HG03432 (cell line): ENCODE measurements around the gene RASSF3.

ENCODE experiments used
- ATAC-seq: cut with Tn5 transposase; IDR thresholded peaks from one replicate; pipeline ENCODE4 v1.9.1; 2021; ENCODE audit warnings: mild to moderate bottlenecking, moderate library complexity; ENCODE audit not compliant: unreplicated experiment

Gene RASSF3

DNA sequence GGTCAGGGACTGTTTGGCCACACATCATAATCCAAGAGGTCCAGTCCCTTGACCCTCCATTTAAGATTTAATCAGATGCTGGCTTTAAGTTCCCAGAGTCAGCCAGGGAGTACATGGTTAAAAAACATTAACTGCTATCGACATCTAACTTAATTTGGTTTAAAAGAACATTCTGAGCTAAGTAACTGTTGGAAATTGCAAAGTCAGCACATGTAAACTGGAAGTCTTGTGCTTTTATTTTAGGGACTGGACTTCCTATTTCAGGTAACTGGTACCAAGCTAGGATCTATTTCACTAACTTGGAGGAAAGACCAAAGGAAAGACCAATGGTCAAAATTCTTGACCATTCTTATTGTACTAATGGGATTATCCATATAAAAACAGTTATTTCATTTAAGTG lies 108.4 kb downstream of the RASSF3 start:
- ATAC-seq, result no peak

DNA sequence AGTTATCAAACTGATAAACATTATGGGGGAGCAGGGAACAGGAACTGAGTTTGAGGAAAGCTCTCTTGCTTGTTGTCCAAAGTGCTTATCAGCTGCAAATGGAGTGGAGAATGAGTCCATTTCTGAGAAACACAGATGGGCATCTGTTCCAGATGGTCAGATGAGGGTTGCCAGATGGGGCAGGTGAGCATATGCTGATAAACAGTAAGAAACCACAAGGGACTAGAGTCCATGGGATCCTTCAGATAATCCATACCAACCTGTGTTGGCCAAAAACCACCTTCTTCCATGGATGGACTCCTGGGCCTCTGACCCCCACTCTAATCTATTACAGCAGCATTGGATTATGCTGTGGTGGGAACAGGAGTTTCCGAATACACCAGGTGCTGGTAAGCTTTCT lies 110.6 kb downstream of the RASSF3 start:
- ATAC-seq, result no peak

DNA sequence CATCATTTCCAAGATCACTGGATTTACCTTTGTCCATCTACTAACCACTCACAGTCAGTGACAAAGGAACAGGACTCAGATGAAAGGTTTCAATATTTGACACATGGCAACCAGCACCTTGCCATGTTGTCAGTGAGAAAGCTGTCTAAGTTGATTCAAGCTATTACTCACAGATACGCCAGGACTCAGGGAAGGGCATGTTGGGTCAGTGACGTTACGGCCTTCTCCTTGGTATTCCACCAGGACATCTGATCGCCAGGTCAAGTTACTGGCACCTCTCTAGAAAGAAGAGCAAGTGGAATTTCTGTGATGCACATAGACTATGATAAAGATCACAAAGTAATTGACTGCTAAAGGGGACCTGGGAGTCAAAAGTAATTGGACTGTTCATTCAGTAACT lies 112.5 kb downstream of the RASSF3 start:
- no peak for ATAC-seq

DNA sequence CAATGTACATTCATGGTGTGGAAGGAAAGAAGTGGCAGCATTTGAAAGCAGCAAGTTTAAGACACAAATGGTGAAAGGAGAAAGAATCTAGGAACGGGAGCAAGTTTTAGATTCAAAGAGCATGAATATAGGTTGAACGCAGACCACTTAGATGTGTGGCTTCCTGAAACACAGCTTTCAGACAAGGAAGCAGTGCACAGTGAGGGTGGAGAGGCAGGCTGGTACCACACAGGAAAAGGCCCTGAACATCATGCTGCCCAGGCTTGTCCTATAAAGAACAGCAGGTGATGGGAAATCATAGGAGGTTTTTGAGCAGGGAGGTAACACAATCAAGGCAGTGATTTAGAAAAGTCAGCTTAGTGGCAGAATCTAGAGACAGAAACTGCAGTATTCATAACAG lies 113.3 kb downstream of the RASSF3 start:
- no peak for ATAC-seq

DNA sequence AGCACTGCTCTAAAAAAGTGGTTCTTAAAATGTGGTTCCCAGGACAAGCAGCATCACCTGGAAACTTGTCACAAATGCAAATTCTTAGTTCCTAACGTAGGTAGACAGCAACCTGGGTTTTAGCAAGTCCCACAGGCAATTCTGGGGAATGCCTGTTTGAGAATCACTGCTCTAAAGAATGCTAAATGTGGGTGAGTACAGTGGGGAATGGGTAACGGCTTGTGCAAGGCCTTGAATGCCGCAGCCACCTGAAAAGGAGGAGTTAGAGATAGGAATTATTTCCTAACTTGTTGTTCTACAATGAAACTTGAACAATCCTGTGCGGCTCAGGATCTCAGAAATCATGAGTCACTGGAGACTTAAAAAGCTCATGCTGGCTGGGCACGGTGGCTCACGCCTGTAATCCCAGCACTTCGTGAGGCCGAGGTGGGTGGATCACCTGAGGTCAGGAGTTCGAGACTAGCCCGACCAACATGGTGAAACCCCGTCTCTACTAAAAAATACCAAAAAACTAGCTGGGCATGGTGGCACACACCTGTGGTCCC lies 114.0 kb downstream of the RASSF3 start:
- no peak for ATAC-seq

DNA sequence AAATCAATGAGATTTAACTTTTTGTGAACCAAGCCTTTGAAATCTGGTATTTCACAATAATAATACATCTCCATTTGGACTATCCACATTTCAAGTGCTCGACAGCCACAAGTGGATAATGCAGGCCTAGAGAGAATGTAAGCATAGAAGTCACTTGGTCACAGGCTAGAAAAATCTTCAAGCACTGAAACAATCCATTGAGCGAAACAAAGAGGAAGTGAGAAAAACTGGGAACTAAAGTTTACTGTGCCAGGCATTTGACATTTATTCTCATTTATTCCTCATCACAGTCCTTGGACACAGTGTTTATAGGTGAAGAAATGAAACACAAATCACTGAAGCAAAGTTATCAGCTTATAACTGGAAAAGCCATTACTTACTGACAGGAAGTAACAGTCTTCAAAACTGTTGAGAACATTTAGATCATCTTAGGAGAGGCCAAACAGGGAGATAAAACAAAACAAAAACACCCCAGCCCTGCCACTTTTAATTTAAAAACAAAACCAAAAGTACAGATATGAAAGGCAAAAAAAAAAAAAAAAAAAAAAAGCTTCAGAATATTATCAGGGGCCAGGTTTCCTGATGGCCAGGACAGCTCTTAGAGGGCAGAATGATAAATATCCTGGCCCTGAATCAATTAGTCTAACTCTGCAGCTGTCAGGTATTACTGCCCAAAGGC lies 119.8 kb downstream of the RASSF3 start:
- ATAC-seq, result peak; percentile 58

DNA sequence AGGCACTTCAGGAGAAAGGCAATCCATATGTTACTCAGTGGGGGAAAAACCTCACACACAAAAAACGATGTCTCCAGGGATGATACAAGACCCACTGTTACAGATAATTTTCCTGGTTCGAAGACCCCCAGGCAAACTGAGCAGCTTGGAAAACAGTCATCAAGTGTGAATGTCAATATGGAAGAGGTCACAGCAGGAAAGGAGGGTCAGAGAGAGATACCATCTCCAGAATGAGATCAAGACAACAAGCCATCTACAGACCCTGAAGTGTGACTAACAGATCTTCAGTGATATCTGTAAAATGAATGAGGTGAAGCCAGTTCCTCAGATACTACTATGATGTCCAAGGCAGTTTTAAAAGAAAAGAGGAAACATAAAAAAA lies 120.3 kb downstream of the RASSF3 start:
- peak; percentile 26 for ATAC-seq

DNA sequence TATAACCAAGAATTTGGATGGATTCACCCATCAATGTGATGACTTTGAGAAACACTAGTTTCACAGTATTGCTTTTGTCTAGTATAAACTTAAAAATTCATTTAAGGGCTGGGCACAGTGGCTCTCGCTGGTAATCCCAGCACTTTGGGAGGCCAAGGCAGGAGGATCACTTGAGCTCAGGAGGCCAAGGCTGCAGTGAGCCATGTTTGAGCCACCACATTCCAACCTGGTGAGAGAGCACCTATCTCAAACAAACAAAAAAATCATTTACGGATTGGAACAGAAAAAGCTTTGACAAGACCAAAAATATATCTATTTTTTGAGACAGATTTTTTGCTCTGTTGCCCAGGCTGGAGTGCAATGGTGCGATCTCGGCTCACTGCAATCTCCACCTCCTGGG lies 121.4 kb downstream of the RASSF3 start:
- no peak for ATAC-seq

DNA sequence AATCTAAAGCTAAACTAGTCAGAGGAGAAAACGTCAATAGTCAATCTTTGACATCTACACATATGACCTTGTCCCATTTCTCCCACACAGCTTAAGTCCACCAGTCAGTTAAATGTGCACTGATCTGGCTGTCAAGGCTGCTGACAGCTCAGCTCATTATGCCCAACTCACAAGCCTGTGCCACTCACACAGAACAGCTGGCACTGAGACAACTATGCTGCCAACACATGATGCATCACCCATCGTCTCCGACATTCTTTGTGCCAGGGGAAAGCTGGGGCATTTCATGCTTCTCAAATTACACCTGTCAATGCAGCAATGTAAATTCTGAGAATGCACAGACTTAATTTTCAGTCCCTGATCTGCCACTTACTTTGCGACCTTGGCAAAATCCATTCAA lies 123.6 kb downstream of the RASSF3 start:
- ATAC-seq, result no peak

DNA sequence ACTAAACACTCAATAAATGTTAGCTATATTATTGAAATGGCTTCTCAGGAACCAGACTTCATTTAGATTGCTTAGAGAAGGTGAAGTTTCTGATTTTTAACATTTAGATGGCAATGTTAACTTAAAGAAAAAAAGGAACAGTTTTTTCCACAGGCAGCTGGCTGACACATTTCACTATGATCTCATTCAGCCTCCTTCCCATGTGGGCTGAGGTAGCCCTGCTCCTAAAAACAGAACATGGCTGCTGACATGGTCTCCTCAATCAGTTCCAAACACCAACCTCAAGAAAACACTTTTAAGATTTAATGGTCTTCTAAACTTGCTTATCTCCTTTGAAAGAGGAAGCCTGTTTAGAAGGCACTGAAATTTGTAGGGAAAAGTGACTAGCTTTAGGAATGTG lies 125.1 kb downstream of the RASSF3 start:
- ATAC-seq, result no peak

DNA sequence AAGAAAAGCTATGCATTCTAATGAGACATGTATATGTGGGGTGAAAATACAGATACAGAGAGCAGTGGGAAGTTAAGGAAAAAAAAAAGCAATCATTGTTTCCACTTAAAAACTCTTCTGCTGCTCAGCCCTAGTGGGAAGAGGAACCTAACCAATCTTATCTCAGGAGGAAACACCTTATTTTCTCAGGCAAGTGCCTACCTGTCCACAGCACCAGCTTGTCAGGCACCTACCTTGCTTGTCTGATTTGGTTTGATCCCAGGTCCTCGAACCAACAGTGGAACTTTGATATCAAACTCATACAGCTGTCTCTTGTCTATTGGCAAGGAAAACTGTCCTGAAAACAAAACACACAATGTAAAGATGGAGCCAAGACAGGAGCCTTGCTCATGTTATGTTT lies 126.5 kb downstream of the RASSF3 start:
- no peak for ATAC-seq

DNA sequence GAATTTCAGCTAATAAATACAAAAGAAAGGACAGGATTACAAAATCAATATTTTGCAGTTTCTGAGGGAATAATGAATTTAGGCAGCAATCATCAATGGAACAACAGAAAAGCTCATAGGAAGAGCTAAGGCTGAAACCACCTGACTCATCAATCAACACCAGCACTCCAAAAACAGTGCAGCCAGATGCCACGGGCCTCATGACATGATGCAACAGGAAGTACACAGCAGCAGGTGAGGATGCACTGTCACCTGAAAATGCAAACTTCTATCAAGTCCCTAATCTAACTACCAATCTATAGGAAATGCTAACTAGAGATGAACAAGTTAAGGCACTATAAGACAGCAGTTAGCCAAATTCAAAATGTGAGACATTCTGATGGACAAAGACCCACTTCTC lies 127.2 kb downstream of the RASSF3 start:
- no peak for ATAC-seq

DNA sequence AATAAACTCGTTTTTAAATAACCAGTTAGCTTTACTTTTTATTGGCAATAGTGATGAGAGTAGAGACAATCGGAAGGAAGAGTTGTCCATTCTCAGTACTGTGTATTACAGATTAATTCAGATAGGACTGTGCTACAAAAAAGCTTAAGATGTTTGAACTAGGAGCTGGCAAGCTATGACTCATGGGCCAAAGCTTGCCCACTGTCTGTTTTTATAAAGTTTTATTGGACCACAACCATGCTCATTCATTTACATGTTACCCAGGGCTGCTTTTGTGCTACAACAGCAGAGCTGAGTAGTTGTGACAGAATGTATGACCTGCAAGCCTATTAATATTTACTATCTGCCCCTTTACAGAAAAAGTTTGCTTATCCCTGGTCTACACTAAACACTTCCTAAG lies 129.5 kb downstream of the RASSF3 start:
- no peak for ATAC-seq

DNA sequence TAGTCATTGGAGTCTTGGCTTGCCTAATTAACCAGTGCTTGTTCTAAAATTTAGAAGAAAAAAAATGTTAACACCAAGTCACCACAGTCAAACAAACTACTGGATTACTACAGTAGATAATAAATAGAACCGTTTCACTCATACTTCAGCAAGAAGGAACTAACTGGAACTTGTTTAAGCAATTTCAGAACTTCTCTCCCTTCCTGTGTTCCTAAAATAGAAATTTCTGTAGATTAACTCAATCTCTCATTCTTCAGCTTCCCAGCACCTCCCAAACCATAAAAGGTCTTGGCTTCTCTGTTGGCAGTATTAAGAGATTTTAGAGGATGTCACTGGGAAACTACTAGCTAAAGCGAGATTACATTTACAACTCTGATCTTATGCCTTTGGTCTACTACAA lies 130.4 kb downstream of the RASSF3 start:
- ATAC-seq, result no peak

DNA sequence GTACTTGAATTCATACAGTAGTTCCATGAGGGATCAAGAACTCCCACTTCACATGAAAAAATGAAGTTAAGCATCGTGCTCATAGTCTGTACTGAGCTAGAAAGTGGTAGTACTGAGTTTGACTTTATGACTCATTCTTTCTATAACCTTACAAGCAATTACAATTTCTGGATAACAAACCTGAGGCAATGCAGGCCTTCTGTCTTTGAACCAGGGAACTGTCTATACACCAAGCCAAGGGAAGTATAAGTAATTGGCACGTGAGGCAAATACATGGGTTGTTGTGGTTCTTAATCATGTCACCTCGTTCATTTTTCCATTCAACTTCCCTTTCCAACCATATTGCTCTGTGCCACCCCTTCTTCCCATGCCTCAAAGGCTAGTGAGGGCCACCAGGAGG lies 132.1 kb downstream of the RASSF3 start:
- ATAC-seq, result no peak

DNA sequence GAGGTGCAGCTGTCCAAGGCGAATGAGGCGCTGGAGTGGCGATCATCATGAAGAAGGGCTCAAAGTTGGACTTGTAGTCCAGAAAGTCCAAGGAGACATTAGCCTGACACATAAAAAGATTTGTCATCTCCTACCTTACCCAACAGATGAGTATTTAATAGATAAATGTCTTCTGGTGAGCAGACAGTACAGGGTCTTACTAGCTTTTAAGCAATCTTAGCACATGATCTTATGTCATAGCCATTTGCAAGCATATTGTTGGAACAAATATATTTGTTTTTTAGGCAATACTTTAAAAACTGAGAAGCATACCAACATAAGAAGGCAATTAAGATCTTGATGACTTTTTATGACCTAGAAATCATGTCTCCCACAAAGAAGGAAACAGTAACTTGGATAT lies 132.9 kb downstream of the RASSF3 start:
- ATAC-seq, result no peak

DNA sequence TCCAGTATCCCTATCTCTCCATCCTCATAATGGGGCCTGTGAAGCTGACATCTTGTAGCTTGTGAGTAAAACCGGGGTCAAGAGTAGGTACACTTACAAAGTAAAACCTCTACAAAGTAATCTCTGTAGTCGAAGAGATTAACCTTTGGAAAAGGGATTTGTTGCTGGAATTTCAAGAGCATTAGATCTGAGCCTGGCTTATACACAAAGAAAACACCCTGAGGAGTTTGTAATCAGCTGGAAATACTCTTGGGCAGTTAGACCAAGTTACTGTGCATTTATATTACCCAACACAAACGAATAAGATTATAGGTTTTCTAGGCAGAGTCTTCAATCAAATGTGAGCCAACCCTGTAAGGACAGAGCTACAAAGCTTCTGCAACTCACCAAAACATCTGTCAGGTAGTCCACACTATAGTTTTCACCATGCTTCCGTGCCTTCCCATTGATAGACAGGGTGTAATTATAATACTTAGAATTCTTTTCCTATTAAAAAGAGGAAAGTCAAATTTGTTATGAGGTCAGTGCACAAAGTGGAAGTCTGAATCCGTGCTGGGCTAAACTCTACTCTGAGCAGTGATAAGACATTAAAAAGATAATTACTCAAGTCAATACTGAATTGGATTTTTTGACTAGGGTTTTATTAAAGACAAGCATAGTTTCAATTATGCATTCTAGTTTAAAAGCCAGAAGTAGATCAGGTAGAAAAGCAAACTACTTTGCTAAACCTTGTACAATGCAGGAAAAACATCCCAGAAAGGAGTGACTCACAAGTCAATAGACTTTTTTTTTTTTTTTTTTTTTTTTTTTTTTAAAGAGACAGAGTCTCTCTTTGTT lies 134.3 kb downstream of the RASSF3 start:
- no peak for ATAC-seq

DNA sequence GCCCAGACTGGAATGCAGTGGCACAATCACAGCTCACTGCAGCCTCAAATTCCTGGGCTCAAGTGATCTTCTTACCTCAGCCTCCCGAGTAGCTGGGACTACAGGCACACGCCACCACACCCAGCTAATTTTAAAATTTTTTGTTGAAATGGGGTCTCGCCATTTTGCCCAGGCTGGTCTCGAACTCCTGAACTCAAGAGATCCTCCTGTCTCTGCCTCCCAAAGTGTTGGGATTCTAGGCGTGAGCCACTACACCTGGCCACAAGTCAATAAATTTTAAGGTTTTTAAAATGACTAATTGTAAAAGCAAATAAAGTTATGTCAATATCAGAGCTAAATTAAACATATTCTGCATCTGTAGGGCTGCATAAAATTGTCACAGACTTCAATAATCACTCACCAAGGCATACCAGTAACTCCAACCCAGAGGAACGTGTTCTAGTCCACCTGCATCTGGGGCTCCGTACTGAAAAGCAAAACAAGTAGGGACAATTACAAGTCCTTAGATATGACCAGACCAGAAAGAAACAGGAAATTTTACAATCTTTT lies 135.0 kb downstream of the RASSF3 start:
- ATAC-seq, result no peak

DNA sequence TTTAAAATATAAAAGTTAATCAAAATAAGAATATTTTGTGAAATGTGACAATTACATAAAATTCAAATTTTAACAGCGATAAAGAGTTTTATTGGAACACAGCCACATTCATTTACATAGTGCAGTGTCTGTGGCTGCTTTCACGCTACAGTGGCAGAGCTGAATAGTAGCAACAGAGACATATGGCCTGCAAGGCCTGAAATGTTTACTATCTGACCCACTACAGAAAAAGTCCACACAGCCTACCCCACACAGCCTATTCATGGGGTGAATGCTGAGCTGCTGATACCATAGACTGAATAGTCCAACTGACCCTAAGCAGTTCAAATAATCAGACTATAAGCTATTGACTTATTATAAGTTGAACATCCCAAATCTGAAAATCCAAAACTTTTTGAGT lies 135.7 kb downstream of the RASSF3 start:
- no peak for ATAC-seq

DNA sequence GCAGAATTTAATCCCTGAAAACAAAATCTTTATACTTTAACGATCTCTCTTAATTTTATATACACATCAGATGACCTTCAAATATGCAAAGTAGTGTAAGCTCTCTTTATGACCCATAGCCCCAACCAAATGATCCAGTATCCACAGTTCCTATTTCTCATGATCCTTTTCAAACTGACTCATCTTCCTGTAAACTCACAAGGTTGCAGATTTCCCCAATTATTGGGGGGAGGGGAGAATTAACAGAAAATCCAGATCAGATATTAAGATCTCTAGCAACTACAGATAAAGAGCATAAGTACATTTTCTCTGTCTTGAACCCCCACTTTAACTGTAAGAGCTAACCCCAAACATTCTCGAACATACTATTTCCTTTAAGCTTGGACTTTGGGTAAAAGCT lies 136.4 kb downstream of the RASSF3 start:
- no peak for ATAC-seq
